GM23338 (cell line): ENCODE measurements around the gene KRTCAP2. TPM values are rescaled to one million over a fixed set of nuclear protein-coding genes. Genes with fewer than 3 reads are reported as not detected.
A peak's percentile ranks its signal among the peaks of the same experiment; 100 is the strongest.

Experiments
- ATAC-seq: fragments of 200-7000 bp; cut with Tn5 transposase; 3 replicates; pipeline ENCODE4 v1.9.1; 2020
- DNase-seq: peaks from one replicate; pipeline ENCODE4 v3.0.0-alpha.2; 2015; ENCODE audit warnings: low spot score
- H2AFZ ChIP-seq: fragments of 200-600 bp; sonication (generic); 2 replicates; pipeline ENCODE4 v1.8.0; 2016; ENCODE audit warnings: antibody characterized with exemption, mild to moderate bottlenecking, moderate library complexity
- H3F3A ChIP-seq: fragments of 200-600 bp; sonication (generic); replicated peaks from 2 replicates; pipeline ENCODE4 v1.8.0; 2017; ENCODE audit warnings: antibody characterized with exemption, mixed run types, low read depth
- H3K27ac ChIP-seq: fragments of 200-600 bp; sonication (generic); 2 replicates; pipeline ENCODE4 v1.6.1; 2016; ENCODE audit warnings: low read depth
- H3K27me3 ChIP-seq: fragments of 200-600 bp; sonication (generic); 2 replicates; pipeline ENCODE4 v1.8.0; 2016; ENCODE audit warnings: mild to moderate bottlenecking, mixed run types, moderate library complexity; ENCODE audit not compliant: insufficient read depth
- H3K36me3 ChIP-seq: fragments of 200-600 bp; sonication (generic); 2 replicates; pipeline ENCODE4 v1.8.0; 2016; ENCODE audit warnings: mild to moderate bottlenecking; ENCODE audit not compliant: insufficient read depth
- H3K4me1 ChIP-seq: fragments of 200-600 bp; sonication (generic); 2 replicates; pipeline ENCODE4 v1.8.0; 2016; ENCODE audit warnings: mild to moderate bottlenecking, moderate library complexity; ENCODE audit not compliant: insufficient read depth
- H3K4me2 ChIP-seq: fragments of 200-600 bp; sonication (generic); 2 replicates; pipeline ENCODE4 v1.7.1; 2017; ENCODE audit warnings: mixed run types
- H3K4me3 ChIP-seq: fragments of 200-600 bp; sonication (generic); 2 replicates; pipeline ENCODE4 v1.6.1; 2016; ENCODE audit warnings: mixed run types
- H3K79me2 ChIP-seq: fragments of 200-600 bp; sonication (generic); replicated peaks from 2 replicates; pipeline ENCODE4 v1.8.0; 2017; ENCODE audit warnings: mild to moderate bottlenecking; ENCODE audit not compliant: insufficient read depth
- H3K9me2 ChIP-seq: fragments of 200-600 bp; sonication (generic); 2 replicates; pipeline ENCODE4 v1.8.0; 2017; ENCODE audit not compliant: insufficient read depth
- H4K20me1 ChIP-seq: fragments of 200-600 bp; sonication (generic); replicated peaks from 2 replicates; pipeline ENCODE4 v1.8.0; 2017; ENCODE audit warnings: mild to moderate bottlenecking; ENCODE audit not compliant: insufficient read depth
- H3K27ac Mint-ChIP-seq: 2 replicates; pipeline ENCODE4 v1.8.0; 2020; ENCODE audit warnings: inconsistent platforms, mild to moderate bottlenecking, moderate library complexity, mixed read lengths
- H3K27me3 Mint-ChIP-seq: 3 replicates; pipeline ENCODE4 v1.8.0; 2022; ENCODE audit warnings: low read depth, mild to moderate bottlenecking, moderate library complexity, mixed read lengths, inconsistent platforms; ENCODE audit not compliant: insufficient read depth, poor library complexity
- H3K36me3 Mint-ChIP-seq: 3 replicates; pipeline ENCODE4 v1.8.0; 2021; ENCODE audit warnings: low read depth, mild to moderate bottlenecking, inconsistent platforms, moderate library complexity, mixed read lengths
- H3K4me1 Mint-ChIP-seq: 3 replicates; pipeline ENCODE4 v1.8.0; 2020; ENCODE audit warnings: mild to moderate bottlenecking, inconsistent platforms, mixed read lengths
- H3K4me3 Mint-ChIP-seq: 3 replicates; pipeline ENCODE4 v1.8.0; 2021; ENCODE audit warnings: moderate library complexity, mild to moderate bottlenecking, inconsistent platforms, mixed read lengths
- H3K9me3 Mint-ChIP-seq: 3 replicates; pipeline ENCODE4 v1.8.0; 2020; ENCODE audit warnings: moderate library complexity, mild to moderate bottlenecking, inconsistent platforms, mixed read lengths
- CREB1 ChIP-seq: fragments of 250-450 bp; sonication (Bioruptor Pico); IDR thresholded peaks from 2 replicates; pipeline ENCODE4 v1.5.0; 2020; ENCODE audit warnings: low read depth, mild to moderate bottlenecking, moderate library complexity
- CTCF ChIP-seq, 2 experiments: fragments of 200-600 bp in 1 of 2; sonication (generic) in 1 of 2; conservative IDR thresholded peaks; 2 replicates each; pipeline versions ENCODE4 v1.5.1 to v1.6.1; 2016 to 2017; ENCODE audit warnings: antibody characterized with exemption in 2 of 2, low read depth in 2 of 2, mild to moderate bottlenecking in 2 of 2, moderate library complexity in 1 of 2
- POLR2AphosphoS5 ChIP-seq: IDR thresholded peaks from 2 replicates; pipeline ENCODE4 v1.6.1; 2016; ENCODE audit warnings: antibody characterized with exemption, low read depth
- REST ChIP-seq: IDR thresholded peaks from one replicate; pipeline ENCODE4 v1.6.1; 2018; ENCODE audit warnings: antibody characterized with exemption; ENCODE audit not compliant: unreplicated experiment
- STAT1 ChIP-seq: IDR thresholded peaks from one replicate; pipeline ENCODE4 v1.6.1; 2016; ENCODE audit warnings: antibody characterized with exemption; ENCODE audit not compliant: unreplicated experiment
- polyA plus RNA-seq: library from polyadenylated mRNA; unstranded; fragments of >200 nt; fragmentation: Nextera tagmentation; extraction: Ambion mirVana; gene quantifications from 2 replicates; pipeline ENCODE4 v1.2.1, GENCODE V29; 2016
- total RNA-seq: library from RNA; depleted of rRNA; stranded (reverse); fragments of >200 nt; shearing (Covaris generic); gene quantifications from 2 replicates; pipeline ENCODE4 v1.2.3, GENCODE V29; 2014

Gene KRTCAP2
- total and polyA plus RNA-seq, 2 experiments from 2014 or later: 106 to 579 TPM

GRCh38 chr1:155193275-155193990, 20.3 kb upstream of the KRTCAP2 start:
- Mint-ChIP-seq H3K4me1 (peaks cover 33% of the 10 kb centered on the region), H3K36me3 (peaks cover 32% of the 10 kb centered on the region), H3K27me3 (peaks cover 38% of the 10 kb centered on the region), H3K4me3 (peak overlapping the region; percentile 97), H3K27ac (peak overlapping the region; percentile 99), H3K9me3 (peaks cover 3% of the 10 kb centered on the region; the same call in 1 of the 3 replicates)
- peaks cover 21% of the 10 kb centered on the region for H3K4me1 ChIP-seq
- peaks cover 18% of the 10 kb centered on the region for H3K36me3 ChIP-seq
- H4K20me1 ChIP-seq: peaks cover 10% of the 10 kb centered on the region
- H3K27me3 ChIP-seq: no peaks in the 10 kb centered on the region
- peak; percentile 66 for ATAC-seq
- peak overlapping the region; percentile 95 for H2AFZ ChIP-seq
- DNase-seq: peak; percentile 94
- peaks cover 29% of the 10 kb centered on the region for H3F3A ChIP-seq
- peak overlapping the region; percentile 91 for H3K4me2 ChIP-seq
- H3K4me3 ChIP-seq: peak overlapping the region; percentile 99
- peaks cover 29% of the 10 kb centered on the region for H3K79me2 ChIP-seq
- TF ChIP-seq CTCF (conservative IDR thresholded peaks at IDR 0.05; ENCODE audit: low read depth in 2 of 2) (peak; percentile 92 to 96), STAT1 (no peak), CREB1 (CRISPR knock-in tag) (peak; percentile 35; the same call in 1 of the 2 replicates), POLR2AphosphoS5 (peak; percentile 68), REST (peak; percentile 6)
- H3K27ac ChIP-seq: peak overlapping the region; percentile 96
- no peaks in the 10 kb centered on the region for H3K9me2 ChIP-seq

- peak; percentile 11 for ATAC-seq
- DNase-seq: peak; percentile 90
- H3K36me3 Mint-ChIP-seq: peaks cover 28% of the 10 kb centered on the region
These were observed 19.5 kb upstream of the KRTCAP2 start for GRCh38 chr1:155192346-155193274.

More at GRCh38 chr1:155192346-155193274, 19.5 kb upstream of the KRTCAP2 start:
- H3K4me1 Mint-ChIP-seq: peaks cover 33% of the 10 kb centered on the region
- TF ChIP-seq POLR2AphosphoS5 (0 out of 2 replicates have a peak, but pooled peaks have one; percentile 31), CTCF (conservative IDR thresholded peaks at IDR 0.05; ENCODE audit: low read depth in 2 of 2) (no peak), CREB1 (CRISPR knock-in tag) (0 out of 2 replicates have a peak, but pooled peaks have one; percentile 22)
- peaks cover 9% of the 10 kb centered on the region for H3K36me3 ChIP-seq
- peaks cover 40% of the 10 kb centered on the region for H3K27me3 Mint-ChIP-seq
- H3K27me3 ChIP-seq: no peaks in the 10 kb centered on the region
- peak overlapping the region; percentile 99 for H3K4me3 ChIP-seq
- H3K4me1 ChIP-seq: peaks cover 19% of the 10 kb centered on the region
- peak overlapping the region; percentile 97 for H3K4me3 Mint-ChIP-seq
- H3K27ac Mint-ChIP-seq: peak overlapping the region; percentile 99; the same call in 1 of the 2 replicates
- H3K27ac ChIP-seq: peak overlapping the region; percentile 96
- peaks cover 24% of the 10 kb centered on the region for H3F3A ChIP-seq
- H2AFZ ChIP-seq: peak overlapping the region; percentile 95; the same call in 1 of the 2 replicates
- H3K4me2 ChIP-seq: peak overlapping the region; percentile 91
- H3K9me2 ChIP-seq: no peaks in the 10 kb centered on the region
- H3K79me2 ChIP-seq: peaks cover 23% of the 10 kb centered on the region
- H4K20me1 ChIP-seq: 0 out of 2 replicates have a peak, but pooled peaks cover 2% of the 10 kb centered on the region
- H3K9me3 Mint-ChIP-seq: peaks cover 6% of the 10 kb centered on the region; the same call in 1 of the 3 replicates
